ENCODE results near the gene TTYH2. TPM values are rescaled to one million over a fixed set of nuclear protein-coding genes. Genes with fewer than 3 reads are reported as not detected.

TTYH2 gene
- total and polyA plus RNA-seq, 2 of the 4 experiments (the other 2 are of a cell fraction): 2.3 to 6.8 TPM

- no peaks in the 10 kb centered on the region for H3K9me1 ChIP-seq (ENCODE audit: insufficient read depth, low read length)
- no peak overlapping the region for H4K5ac ChIP-seq (ENCODE audit: low read depth, low read length)
- dilution Hi-C loops (cut with HindIII; ENCODE audit: low sequenced_read_pairs, unreplicated experiment): no loop called here
- BruUV-seq (replicated peaks): no TSS peak
- WGBS, 2 experiments (ENCODE audit: extremely low coverage in 2 of 2, insufficient read length in 1 of 2): no CpG with 5 or more reads among the region's 5 CpGs
- H3K79me1 ChIP-seq (ENCODE audit: low read depth in 1 of 2, low read length in 2 of 2): no peaks in the 10 kb centered on the region
- H3K9me3 ChIP-seq (ENCODE audit: control insufficient read depth, insufficient read depth, low read length): peaks cover 5% of the 10 kb centered on the region
- no peak overlapping the region for H2BK5ac ChIP-seq (ENCODE audit: low read depth, low read length, poor library complexity, severe bottlenecking)
- no peak overlapping the region for H3K23ac ChIP-seq (ENCODE audit: low read depth, low read length)
- no peak overlapping the region for H4K91ac ChIP-seq (ENCODE audit: insufficient read depth, low read depth, low read length)
- no peak for ATAC-seq (ENCODE audit: low read depth)
- H2BK15ac ChIP-seq (ENCODE audit: low read depth, low read length): no peak overlapping the region
- H4K8ac ChIP-seq (ENCODE audit: low read depth in 2 of 2, low read length in 2 of 2): no peak overlapping the region
- no peak overlapping the region for H2AK9ac ChIP-seq (replicated peaks; ENCODE audit: low read depth, low read length, poor library complexity)
- no peak overlapping the region for H3K56ac ChIP-seq (ENCODE audit: extremely low read depth, insufficient read depth, low read length)
- H3K18ac ChIP-seq (ENCODE audit: low read depth, low read length): no peak overlapping the region
- no peaks in the 10 kb centered on the region for H3K36me3 ChIP-seq (ENCODE audit: control insufficient read depth, insufficient read depth, low read length)
- no peak overlapping the region for H3K9ac ChIP-seq (ENCODE audit: low read depth, low read length)
- no peaks in the 10 kb centered on the region for H3K27me3 ChIP-seq (ENCODE audit: control insufficient read depth, insufficient read depth, low read length)
- no peak overlapping the region for H3K4ac ChIP-seq (ENCODE audit: low read depth, low read length)
- no peak overlapping the region for H3K27ac ChIP-seq (ENCODE audit: insufficient read depth, low read length)
- ChIA-PET POLR2A (ENCODE audit: unreplicated experiment) (no interaction called here), CTCF (interaction anchor here (0.7 kb wide), 1 partner anchor 838 kb away, joined by 7 read pairs; no protein-coding TSS in a partner anchor)
- no peak overlapping the region for H3K4me2 ChIP-seq (ENCODE audit: low read depth, low read length)
- no peaks in the 10 kb centered on the region for H4K20me1 ChIP-seq (ENCODE audit: insufficient read depth, low read length)
- no peak overlapping the region for H3K4me3 ChIP-seq (ENCODE audit: insufficient read depth, low read depth, low read length)
- H2AK5ac ChIP-seq (ENCODE audit: low read depth, low read length): no peak overlapping the region
- no peak overlapping the region for H2BK20ac ChIP-seq (ENCODE audit: low read depth, low read length)
- no peak overlapping the region for H2BK120ac ChIP-seq (ENCODE audit: low read depth, low read length)
- no peaks in the 10 kb centered on the region for H3K4me1 ChIP-seq (ENCODE audit: control insufficient read depth, insufficient read depth, low read length)
- DNase-seq: no peak
- no peak overlapping the region for H3K14ac ChIP-seq (replicated peaks; ENCODE audit: low read depth, low read length)
- H2AFZ ChIP-seq (replicated peaks; ENCODE audit: low read length, poor library complexity): no peak overlapping the region
- in situ Hi-C loops (cut with MboI; ENCODE audit: low sequenced_read_pairs): no loop called here
- intact Hi-C loops (cut with micrococcal nuclease): no loop called here
- TF ChIP-seq CHD1 (IDR thresholded peaks at IDR 0.05; ENCODE audit: low read depth, low read length) (no peak), SMC3 (IDR thresholded peaks at IDR 0.05; ENCODE audit: low read depth, low read length) (no peak), CEBPB (IDR thresholded peaks at IDR 0.05; ENCODE audit: low read depth, low read length) (no peak), RAD21 (IDR thresholded peaks at IDR 0.05; ENCODE audit: low read length) (no peak), BHLHE40 (IDR thresholded peaks at IDR 0.05; ENCODE audit: low read depth, low read length) (no peak), POLR2A (IDR thresholded peaks at IDR 0.05; ENCODE audit: low read depth, low read length) (no peak), USF2 (IDR thresholded peaks at IDR 0.05; ENCODE audit: low read depth, low read length) (no peak), CTCF (conservative IDR thresholded peaks at IDR 0.05; ENCODE audit: low read depth, low read length) (no peak), ELK1 (IDR thresholded peaks at IDR 0.05; ENCODE audit: borderline replicate concordance, low read depth, low read length) (no peak), MAFK (IDR thresholded peaks at IDR 0.05; ENCODE audit: low read depth, low read length) (no peak), FOS (IDR thresholded peaks at IDR 0.05; ENCODE audit: low read depth, low read length) (no peak)
Measured at GRCh38 chr17:74304184-74304583, 90.8 kb downstream of the TTYH2 start.
